ENCODE measurements around the gene KANSL1.

Gene KANSL1

DNA sequence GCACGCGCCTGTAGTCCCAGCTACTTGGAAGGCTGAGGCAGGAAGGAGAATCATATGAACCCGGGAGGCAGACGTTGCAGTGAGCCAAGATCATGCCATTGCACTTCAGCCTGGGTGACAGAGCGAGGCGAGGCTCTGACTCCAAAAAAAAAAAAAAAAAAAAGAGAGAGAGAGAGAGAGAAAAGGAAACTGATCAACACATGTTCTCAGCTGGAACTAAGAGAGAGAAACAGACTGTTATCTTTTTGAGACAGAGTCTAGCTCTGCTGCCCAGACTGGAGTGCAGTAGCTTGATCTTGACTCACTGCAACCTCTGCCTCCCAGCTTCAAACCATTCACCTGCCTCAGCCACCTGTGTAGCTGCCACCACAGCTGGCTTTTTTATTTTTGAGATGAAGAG, 133.7 kb downstream of the KANSL1 start:
- DNase-seq = no peak

DNA sequence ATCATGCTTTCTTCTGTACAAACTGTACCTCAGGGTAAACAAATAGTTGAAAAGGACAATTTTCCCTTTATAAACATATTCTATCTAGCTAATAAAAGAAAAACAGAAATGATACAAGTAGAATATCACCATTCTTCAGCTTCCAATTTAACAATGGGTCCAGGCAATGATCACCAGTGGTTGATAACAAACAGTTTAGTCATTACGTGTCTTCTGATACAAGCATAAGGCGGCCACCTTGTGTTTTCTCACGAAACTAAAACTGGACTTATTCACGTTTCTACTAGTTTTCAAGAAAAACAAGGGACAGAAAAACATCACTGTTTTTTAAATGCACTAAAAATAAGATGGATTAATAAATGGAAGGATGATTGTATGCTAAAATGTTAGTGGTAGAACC, 135.9 kb downstream of the KANSL1 start:
- DNase-seq = no peak

DNA sequence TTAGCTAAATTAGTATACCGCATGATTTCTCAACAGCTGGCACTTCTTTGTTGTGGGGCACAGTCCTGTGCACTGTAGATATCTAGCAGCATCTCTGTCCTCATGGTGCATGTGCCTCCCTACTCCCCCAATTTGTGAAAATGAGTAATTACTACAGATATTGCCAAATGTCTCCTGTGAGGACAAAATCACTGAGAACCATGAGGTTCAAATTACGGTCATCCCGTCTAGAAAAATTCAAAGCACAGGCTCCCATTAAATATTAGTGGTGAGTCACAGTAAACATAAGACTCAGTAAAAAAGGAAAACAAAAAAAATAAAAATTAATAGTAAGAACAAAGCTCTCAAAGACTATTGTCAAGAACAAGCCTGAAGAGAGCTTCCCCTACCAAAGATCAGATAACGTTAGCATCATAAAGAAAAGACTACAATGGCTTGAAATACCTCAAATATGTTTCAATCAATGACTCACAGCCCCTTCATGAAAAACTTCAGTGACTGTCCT, 136.4 kb downstream of the KANSL1 start:
- DNase-seq = no peak

DNA sequence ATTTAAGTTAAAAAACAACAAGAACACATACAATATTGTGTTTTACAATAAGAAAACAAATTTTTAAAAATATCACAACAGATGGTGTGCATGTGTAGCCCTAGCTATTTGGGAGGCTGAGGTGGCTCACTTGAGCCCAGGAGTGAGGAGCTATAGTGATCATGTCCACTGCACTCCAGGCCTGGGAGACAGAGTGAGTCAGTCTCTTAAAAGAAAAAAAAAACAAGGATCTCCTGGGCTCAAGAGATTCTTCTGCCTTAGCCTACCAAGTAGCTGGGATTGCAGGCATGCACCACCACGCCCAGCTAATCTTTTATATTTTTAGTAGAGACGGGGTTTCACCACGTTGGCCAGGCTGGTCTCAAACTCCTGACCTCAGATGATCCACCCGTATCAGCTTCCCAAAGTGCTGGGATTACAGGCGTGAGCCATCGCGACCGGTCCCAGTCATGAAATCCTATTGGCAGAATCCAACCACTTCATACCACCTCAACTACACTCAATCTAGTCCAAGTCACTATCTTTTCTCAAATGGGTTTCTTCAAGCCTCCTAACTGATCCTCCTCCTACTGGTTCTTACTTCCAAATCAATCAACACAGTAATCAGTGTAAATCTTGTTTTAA, 139.2 kb downstream of the KANSL1 start:
- DNase-seq = no peak

DNA sequence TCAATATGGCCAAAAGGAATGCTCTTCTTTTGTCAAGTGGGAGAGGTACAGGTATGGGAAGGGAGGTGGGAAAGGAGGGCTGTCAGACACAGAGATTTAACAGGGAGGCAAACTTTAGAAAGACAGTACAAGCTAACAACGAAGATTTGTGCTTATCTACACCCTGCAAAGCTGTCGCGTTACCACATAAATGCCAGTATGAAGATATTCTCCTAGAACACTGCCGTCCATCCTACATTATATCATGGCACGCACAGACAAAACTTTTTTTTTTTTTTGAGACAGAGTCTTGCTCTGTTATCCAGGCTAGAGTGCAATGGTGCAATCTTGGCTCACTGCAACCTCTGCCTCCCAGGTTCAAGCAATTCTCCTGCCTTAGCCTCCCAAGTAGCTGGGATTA, 143.6 kb downstream of the KANSL1 start:
- no peak for DNase-seq

DNA sequence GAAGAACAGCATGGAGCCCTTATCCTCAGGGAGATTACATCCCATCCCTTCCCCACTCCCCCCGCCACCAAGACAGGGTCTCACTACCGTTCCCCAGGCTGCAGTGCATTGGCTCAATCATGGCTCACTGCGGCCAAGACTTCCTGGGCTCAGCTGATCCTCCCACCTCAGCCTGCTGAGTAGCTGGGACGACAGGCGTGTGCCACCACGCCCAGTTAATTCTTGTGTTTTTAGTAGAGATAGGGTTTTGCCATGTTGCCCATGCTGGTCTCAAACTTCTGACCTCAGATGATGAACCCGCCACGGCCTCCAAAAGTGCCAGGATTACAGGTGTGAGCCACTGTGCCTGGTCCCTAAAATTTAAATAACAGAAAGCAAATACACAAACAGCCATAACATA, 145.4 kb downstream of the KANSL1 start:
- DNase-seq = no peak

DNA sequence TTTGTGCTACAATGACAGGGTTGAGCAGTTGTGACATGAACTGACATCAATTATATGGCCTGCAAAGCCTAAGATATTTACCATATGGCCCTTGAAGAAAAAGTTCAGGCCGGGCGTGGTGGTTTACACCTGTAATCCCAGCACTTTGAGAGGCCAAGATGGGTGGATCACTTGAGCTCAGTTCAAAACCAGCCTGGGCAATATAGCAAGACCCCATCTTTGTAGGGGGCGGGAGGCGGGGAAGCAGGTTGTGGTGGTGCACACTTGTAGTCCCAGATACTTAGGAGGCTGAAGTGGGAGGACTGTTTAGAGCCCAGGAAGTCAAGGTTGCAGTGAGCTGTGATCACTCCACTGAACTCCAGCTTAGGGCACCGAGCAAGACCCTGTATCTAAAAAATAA, 145.8 kb downstream of the KANSL1 start:
- DNase-seq = no peak

DNA sequence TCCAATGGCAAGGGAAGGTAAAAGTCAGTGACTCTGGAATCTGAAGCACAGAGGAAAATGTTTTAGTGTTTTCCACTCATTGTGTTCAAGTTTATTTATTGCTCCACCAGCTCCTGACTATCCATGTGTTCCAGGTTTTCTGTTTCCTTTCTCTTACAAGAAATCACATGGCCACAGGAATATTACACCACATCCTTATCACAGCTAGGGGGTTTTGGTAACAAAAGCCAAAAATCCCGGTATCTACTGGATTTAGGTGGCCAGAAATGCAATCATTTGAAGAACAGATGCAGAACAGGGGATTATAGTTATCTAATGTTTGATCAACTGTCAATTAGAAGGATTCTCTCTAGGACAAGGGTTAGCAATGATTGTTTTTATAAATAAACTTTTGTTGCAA, 146.3 kb downstream of the KANSL1 start:
- DNase-seq = no peak

DNA sequence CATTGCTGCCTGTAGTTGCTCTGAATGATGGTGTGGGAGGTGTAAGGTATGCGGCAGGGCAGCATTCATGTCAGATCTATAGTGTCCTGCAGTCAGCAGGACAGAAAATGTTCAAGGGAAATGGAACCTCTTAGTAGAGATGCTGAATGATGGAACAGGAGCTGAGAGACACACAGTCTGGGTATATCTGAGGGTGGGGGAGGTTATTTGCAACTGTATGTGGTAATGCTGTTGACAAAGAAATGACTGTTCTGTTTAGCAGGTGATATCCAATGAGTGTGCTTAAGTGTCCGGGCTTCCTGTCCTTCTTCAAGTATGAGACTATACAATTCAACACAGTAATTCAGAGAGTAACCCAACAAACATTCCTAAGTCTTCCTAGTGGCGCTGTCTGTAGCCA, 147.6 kb downstream of the KANSL1 start:
- DNase-seq = no peak

DNA sequence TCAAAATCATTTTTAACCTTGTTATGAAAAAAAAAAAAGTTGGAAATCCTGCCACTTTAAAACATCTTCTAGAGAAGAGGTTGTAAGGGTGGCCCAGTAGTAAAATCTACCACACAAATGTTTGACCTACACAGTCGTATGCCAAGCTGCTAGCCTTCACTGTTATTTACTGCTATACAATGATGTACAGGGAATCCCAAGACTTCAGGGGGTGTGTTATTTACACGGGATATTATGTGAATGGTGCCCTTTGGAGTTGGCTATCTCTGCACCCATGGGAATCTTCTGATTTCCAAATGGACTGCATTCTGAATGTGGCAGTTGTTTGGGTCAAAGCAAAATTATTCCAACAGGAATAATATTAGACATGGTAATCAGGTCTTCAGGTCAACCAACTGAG, 148.2 kb downstream of the KANSL1 start:
- DNase-seq = no peak

DNA sequence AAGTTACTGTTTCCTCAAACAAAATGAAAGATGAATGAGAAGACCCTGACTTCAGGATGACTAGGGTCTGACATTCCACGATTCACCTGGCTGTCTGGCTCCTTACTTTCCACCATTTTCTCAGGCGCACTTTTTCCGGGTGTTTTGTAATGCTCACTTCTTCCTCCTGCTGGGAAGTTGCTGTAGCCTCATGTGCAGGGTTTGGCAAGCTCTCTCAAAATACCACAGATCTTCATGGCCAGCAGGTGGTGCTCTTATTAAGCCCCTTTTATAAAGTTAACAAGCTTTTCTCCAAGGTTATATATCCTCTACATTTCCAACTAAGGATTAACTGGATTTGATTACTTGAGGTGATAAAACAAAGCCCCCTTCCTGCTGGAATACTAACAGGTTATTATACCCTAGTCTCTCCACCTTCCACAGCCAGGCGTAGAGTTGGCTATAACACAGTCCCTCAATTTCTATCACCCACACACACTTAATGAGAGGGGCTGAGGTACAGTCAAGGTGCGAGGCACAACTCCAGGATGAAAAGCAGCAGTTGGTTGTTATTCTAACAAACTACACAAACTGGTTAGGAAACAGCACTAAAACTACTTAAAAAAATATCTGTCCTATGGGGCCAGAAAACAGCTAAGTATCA, 148.8 kb downstream of the KANSL1 start:
- no peak for DNase-seq

DNA sequence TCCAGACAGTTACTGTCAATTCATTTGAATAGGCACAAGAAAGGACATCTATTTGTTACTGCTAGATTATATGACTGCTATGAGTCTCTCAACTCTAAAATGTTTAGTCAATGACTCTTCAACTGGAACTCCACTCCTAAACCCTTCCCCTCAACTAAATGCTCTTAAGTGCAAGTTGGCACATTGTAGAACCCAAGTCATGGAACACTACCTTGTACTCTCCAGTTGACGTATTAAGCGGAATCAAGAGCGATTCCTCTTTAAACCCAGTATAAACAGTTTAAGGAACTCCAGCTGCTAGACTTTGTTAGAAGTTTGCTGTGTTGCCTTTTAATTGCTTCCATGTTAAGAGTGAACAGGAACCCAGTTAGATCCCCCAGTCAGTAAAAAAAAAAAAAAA, 149.6 kb downstream of the KANSL1 start:
- DNase-seq = no peak

DNA sequence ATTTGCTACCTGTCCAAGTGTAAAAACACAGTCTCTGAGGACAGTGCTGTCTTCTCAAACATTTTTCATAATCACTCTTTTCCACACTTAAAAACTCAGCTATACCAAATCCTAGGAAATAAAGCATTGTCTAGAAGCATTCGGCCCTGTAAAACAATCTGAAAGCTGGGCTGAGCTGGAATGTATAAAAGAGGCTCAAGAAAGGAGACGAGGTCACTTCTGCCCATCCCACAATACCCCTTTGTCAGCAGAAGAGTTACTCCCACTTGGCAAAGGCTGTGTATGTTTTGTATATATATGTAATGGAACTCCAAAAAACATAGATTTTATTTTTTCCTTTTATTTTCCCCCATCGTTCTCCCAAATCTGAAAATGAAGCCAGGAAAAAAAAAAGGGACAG, 150.3 kb downstream of the KANSL1 start:
- no peak for DNase-seq

DNA sequence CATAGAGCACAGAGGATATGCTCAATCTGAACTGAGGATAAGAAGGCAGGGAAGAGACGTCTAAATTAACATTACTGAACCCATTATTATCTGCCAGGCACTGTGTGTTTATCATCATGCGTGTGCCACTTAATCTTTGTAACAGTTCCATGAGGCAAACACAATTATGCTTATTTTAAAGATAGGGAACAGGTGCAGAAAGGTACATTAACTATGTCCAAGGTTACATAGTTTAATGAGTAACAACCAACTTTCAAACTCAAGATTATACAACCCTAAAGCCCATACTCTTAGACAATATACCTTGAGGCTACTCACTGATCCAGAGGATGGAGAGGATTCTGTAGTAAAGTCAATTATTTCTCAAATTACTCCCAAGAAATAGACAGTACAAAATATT, 151.0 kb downstream of the KANSL1 start:
- DNase-seq = no peak

DNA sequence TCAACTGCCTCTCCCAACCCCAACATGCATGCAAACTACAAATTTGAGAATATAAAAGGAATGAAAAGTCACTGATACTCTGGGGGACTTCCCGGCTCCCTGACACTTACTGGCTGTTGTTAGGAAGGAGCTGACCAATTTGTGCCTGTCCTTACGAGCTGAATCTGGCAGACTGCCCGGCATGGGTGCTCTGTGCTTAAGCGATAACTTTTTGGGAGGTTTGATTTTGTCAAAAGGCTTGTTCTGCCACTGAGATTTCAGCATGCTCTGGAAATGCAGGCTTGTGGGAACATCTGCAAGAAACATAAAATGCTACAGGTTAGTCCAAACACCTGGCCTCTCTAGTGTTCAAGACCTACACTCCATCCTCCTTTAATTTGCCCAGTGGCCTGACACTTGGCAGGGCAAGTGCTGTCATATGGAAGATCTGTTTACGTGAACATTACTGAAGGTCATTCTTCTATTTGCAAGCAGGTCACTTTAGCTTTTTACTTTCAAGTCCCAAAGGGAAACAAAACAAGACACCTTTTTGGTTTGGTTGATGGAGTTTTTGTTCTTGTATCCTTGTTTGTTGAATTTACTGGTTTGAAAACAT, 153.5 kb downstream of the KANSL1 start:
- DNase-seq = no peak

DNA sequence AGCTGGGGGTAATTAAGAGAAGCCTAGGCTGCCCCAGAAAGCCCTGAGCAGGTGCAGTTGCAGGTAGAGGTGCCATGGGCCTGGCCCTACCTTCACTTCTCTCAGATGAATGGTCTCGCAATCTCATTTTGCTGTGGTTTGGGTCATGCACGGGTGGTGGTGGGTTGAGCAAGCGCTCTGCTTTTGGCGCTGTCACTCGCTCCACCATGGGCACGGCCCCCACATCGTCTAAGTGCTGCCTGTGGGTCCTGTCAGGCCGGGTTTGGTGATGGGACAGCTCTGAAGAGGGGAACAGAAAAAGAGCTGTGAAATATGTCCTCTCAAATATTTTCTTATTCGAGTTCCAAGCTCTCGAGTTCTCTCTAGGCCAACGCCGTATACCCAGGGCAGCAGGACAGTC, 154.3 kb downstream of the KANSL1 start:
- no peak for DNase-seq

DNA sequence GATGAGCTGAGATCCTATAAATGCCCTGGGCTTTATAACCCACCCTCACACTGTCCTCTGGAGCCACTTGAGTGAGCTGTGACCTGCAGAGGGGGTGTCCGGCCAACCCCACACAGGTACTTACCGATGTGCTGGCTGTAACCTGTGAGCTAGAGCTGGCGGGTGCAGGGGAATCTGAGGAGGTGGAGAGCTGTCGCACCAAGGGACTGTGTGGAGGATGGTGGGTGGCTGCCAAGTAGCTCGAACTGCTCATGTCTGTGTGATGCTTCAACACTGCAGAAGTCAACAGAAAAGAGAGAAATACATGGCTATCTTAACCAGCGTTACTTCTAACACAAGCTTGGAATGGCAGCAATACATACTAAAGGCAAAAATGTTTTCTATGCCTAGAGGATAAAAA, 154.8 kb downstream of the KANSL1 start:
- DNase-seq = no peak

DNA sequence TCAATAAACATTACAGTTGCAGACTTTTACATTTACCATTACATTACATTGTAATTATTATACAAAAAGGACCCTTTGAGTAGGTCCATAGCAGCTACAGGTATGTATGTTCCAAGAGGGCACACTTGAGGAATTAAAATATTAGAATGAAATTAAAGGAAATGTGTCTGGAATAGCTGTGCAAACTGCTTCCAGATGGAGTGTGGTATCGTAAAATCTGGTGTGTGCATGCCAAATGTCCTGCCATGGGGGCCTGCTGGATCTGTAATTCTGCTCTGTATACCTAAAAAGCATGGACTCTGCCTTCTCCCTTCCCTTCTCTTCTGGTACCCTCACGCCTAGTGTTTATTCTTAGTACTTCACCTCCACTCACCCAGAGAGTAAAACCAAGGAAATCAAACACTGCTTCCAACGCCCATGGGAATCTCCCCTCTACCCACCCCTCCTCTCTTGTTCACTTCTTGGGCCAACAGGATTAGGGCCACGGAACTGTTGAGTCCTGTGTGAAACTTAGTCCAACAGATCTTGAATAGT, 155.4 kb downstream of the KANSL1 start:
- DNase-seq = no peak

DNA sequence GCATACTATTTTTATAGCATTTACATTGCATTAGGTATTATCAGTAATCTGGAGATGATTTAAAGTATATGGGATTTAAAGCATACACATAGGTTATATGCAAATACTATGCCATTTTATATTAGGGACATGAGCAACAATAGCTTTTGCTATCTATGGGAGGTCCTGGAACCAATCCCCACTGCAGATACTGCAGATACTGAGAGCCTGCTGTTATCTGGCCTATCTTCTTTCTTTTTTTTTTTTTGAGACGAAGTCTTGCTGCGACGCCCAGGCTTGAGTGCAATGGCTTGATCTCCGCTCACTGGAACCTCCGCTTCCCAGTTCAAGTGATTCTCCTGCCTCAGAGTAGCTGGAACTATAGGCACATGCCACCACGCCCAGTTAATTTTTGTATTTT, 156.7 kb downstream of the KANSL1 start:
- no peak for DNase-seq

DNA sequence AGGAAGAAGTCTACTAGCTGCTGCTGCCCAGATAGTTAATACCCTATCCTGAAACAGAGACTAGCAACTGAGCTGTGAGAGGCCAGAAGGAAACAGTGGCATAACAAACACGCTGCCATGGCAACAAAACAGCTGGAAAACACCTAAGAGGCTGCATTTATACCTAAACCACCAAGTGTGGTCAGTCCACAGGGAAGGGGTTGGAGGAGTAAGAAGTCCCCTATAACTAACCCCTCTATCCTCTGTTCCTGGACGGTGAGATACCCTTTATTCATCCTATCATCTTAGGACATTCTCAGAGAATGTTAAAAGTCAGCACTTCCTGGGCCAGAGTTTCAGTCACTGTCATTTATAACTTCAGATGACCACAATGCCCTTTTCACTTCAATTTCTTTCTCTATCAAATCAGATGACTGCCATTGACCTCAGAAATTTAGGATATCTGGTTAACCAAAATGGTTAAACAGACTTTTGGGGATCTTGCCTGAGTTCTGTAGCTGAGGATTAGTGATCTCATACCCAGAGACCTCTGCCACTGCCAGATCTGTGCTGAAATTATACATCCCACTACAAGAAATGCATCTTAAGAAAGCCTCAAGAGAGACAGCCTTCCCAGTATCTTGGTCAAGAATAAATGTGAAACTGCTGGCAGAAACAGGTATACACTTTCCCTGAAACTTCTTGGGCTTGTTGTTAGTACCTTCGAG, 158.0 kb downstream of the KANSL1 start:
- DNase-seq = no peak

DNA sequence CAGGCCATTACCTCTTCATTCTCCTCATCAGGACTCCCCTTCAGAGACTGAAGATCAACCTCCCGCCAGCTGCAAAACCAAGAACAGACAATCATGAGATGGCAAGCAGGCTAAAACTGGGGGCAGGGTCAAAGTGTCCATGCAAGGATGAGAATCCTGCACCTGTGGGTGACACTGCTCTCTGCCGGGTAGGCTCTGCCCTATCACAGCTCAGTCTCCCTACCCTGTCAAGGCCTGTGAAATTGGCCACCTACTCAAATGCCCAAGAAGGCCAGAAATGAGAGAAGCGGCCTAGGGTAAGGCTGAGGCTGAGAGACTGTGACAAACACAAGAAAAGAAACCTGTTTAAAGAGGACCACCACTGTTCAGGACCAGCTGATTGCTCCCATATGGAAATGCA, 159.8 kb downstream of the KANSL1 start:
- no peak for DNase-seq

DNA sequence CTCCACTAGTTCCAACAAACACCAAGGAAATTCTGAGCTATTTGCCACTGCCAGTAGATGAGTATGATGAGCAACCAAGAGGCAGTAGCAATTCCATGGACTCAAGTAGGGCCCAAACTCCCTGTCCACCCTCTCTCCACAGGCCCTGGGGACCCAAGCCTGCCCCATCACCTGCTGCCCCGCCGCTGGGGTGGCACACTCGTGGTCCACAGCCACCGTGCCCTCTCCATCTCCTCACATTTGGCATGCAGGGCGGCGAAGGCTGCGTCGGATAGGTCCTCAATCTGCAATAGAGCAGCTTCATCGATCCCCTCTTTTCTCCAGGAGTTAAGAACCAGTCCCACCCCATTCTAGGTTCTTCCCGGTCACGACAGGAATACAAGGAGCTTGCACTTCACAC, 160.3 kb downstream of the KANSL1 start:
- no peak for DNase-seq

DNA sequence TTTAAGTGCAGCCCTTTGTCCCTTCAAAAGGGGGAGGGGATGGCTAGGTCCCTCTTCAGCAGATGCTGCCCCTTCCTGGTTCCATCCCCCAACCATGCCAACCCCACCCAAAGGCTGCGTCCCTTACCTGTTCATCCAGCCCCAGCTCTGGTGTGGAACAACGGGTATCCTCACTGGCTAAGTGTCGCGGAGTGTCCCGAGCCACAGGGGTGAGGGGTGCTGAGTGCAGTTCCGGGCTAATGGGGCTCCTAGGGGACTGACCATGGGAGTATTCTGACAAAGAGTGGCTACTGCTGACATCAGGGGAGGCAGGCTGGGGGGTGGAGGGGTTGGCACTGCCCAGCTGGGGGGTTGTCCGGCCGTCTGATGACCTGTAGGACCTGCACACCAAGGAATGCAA, 161.3 kb downstream of the KANSL1 start:
- no peak for DNase-seq

DNA sequence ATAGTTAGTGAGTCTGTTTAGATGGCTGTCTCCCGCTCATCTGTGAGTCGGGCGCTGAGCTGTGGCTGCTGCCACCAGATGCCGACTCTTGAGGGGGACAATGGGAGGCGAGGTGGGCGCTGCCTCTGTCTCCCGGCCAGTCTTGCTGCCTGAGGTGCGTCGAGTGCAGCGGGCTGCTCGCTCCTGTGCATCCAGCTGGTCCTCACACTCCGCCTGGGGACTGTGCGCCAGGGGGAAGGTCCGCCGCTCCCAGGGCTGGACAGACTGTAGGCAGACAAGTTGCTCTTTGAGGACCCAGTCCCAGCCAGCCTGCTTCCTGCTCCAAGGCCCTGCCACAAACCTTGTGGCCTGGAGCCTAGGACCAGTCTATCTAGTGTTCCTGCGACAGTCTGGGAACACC, 161.8 kb downstream of the KANSL1 start:
- DNase-seq = no peak

Data from GDM1 (cell line).